Urinary bladder (tissue), 4 donors: Measurements from ENCODE around the gene QKI. TPM values are rescaled to one million over a fixed set of nuclear protein-coding genes. Genes with fewer than 3 reads are reported as not detected.

ENCODE experiments used
- DNase-seq: peaks from one replicate; pipeline ENCODE4 v3.0.0-alpha.2; 2015; ENCODE audit errors: extremely low spot score
- H3K27ac ChIP-seq: one replicate; pipeline ENCODE4 v1.5.1; 2013; ENCODE audit warnings: low read depth, mild to moderate bottlenecking, moderate library complexity
- H3K36me3 ChIP-seq: one replicate; pipeline ENCODE4 v1.6.1; 2013; ENCODE audit warnings: mild to moderate bottlenecking, moderate library complexity; ENCODE audit not compliant: insufficient read depth
- H3K4me1 ChIP-seq: one replicate; pipeline ENCODE4 v1.6.1; 2013; ENCODE audit warnings: mild to moderate bottlenecking, moderate library complexity; ENCODE audit not compliant: insufficient read depth
- H3K4me3 ChIP-seq: one replicate; pipeline ENCODE4 v1.5.1; 2013; ENCODE audit warnings: low read depth, low read length
- WGBS: extraction: QIAGEN DNeasy Blood & Tissue Kit; methylation state at CpG from one replicate; pipeline ENCODE4 v1.1.7; 2013; 5-methylcytosine and 5-hydroxymethylcytosine counted together
- polyA plus RNA-seq: library from polyadenylated mRNA; stranded (reverse); fragments of 200-250 nt; gene quantifications from one replicate; pipeline ENCODE4 v1.2.3, GENCODE V29; 2013
- total RNA-seq: library from RNA; depleted of rRNA; stranded (reverse); fragments of >200 nt; gene quantifications from one replicate; pipeline ENCODE4 v1.2.3, GENCODE V29; 2014
- donor health status: healthy with polysubstance abuse.
- donor health status: healthy.

The QKI gene
- total and polyA plus RNA-seq, 2 donors: 72.2 to 185 TPM

- 68% methylated on average over 4 of the region's 4 CpGs for WGBS
- Histone ChIP-seq H3K4me1 (no peaks in the 10 kb centered on the region), H3K27ac (no peak overlapping the region), H3K36me3 (no peaks in the 10 kb centered on the region), H3K4me3 (no peak overlapping the region)
- DNase-seq: no peak
These were observed 17.2 kb upstream of the QKI start for GRCh38 chr6:163397326-163397725.

GRCh38 chr6:163398115-163398514 is 16.4 kb upstream of the QKI start:
- Histone ChIP-seq H3K4me1 (no peaks in the 10 kb centered on the region), H3K36me3 (no peaks in the 10 kb centered on the region), H3K27ac (no peak overlapping the region), H3K4me3 (no peak overlapping the region)
- whole genome bisulfite sequencing: 82% methylated on average over 2 of the region's 2 CpGs
- DNase-seq: no peak

GRCh38 chr6:163398815-163399214 is 15.7 kb upstream of the QKI start:
- H3K36me3 ChIP-seq: no peaks in the 10 kb centered on the region
- DNase-seq: no peak
- H3K27ac ChIP-seq: no peak overlapping the region
- H3K4me1 ChIP-seq: no peaks in the 10 kb centered on the region
- no peak overlapping the region for H3K4me3 ChIP-seq
- 77% methylated on average over 9 of the region's 9 CpGs for WGBS

- no peaks in the 10 kb centered on the region for H3K36me3 ChIP-seq
- no peak overlapping the region for H3K4me3 ChIP-seq
- DNase-seq: no peak
- no peaks in the 10 kb centered on the region for H3K4me1 ChIP-seq
- no peak overlapping the region for H3K27ac ChIP-seq
- 96% methylated on average over 2 of the region's 2 CpGs for WGBS
These were observed 14.0 kb upstream of the QKI start for GRCh38 chr6:163400509-163400908.

- H3K4me1 ChIP-seq: no peaks in the 10 kb centered on the region
- DNase-seq: no peak
- no peaks in the 10 kb centered on the region for H3K36me3 ChIP-seq
- no peak overlapping the region for H3K4me3 ChIP-seq
- 96% methylated on average over 14 of the region's 14 CpGs for WGBS
- H3K27ac ChIP-seq: no peak overlapping the region
These were observed 13.3 kb upstream of the QKI start for GRCh38 chr6:163401039-163401885.

- Histone ChIP-seq H3K27ac (no peak overlapping the region), H3K4me3 (no peak overlapping the region), H3K36me3 (no peaks in the 10 kb centered on the region), H3K4me1 (no peaks in the 10 kb centered on the region)
- WGBS: 88% methylated on average over 7 of the region's 7 CpGs
- DNase-seq: no peak
These were observed 11.9 kb upstream of the QKI start for GRCh38 chr6:163402616-163403015.

GRCh38 chr6:163404825-163405265 is 9.7 kb upstream of the QKI start:
- DNase-seq: no peak
- H3K36me3 ChIP-seq: no peaks in the 10 kb centered on the region
- 84% methylated on average over 10 of the region's 10 CpGs for WGBS
- no peak overlapping the region for H3K4me3 ChIP-seq
- no peak overlapping the region for H3K27ac ChIP-seq
- no peaks in the 10 kb centered on the region for H3K4me1 ChIP-seq

GRCh38 chr6:163405412-163406309 is 8.9 kb upstream of the QKI start:
- 42% methylated on average over 18 of the region's 18 CpGs for WGBS
- no peaks in the 10 kb centered on the region for H3K36me3 ChIP-seq
- no peaks in the 10 kb centered on the region for H3K4me1 ChIP-seq
- no peak for DNase-seq
- peak overlapping the region; percentile 16 for H3K4me3 ChIP-seq
- H3K27ac ChIP-seq: peak overlapping the region; percentile 81

GRCh38 chr6:163406366-163406765 is 8.2 kb upstream of the QKI start:
- Histone ChIP-seq H3K4me1 (no peaks in the 10 kb centered on the region), H3K4me3 (peak overlapping the region; percentile 16), H3K27ac (peak overlapping the region; percentile 81), H3K36me3 (no peaks in the 10 kb centered on the region)
- no peak for DNase-seq
- 60% methylated on average over 1 of the region's 1 CpG for WGBS

GRCh38 chr6:163406830-163407229 is 7.7 kb upstream of the QKI start:
- DNase-seq: no peak
- 92% methylated on average over 2 of the region's 2 CpGs for WGBS
- no peak overlapping the region for H3K27ac ChIP-seq

GRCh38 chr6:163408352-163408991 is 6.0 kb upstream of the QKI start:
- no peak overlapping the region for H3K4me3 ChIP-seq
- WGBS: 91% methylated on average over 9 of the region's 9 CpGs
- no peak overlapping the region for H3K27ac ChIP-seq
- DNase-seq: no peak
- no peaks in the 10 kb centered on the region for H3K36me3 ChIP-seq
- no peaks in the 10 kb centered on the region for H3K4me1 ChIP-seq

More at GRCh38 chr6:163406830-163407229, 7.7 kb upstream of the QKI start:
- Histone ChIP-seq H3K36me3 (no peaks in the 10 kb centered on the region), H3K4me1 (no peaks in the 10 kb centered on the region), H3K4me3 (no peak overlapping the region)

- DNase-seq: no peak
- Histone ChIP-seq H3K36me3 (no peaks in the 10 kb centered on the region), H3K4me3 (no peak overlapping the region), H3K27ac (no peak overlapping the region), H3K4me1 (no peaks in the 10 kb centered on the region)
- WGBS: 90% methylated on average over 12 of the region's 12 CpGs
These were observed 4.8 kb upstream of the QKI start for GRCh38 chr6:163409712-163410111.

GRCh38 chr6:163412341-163412740 is 2.2 kb upstream of the QKI start:
- H3K4me3 ChIP-seq: peak overlapping the region; percentile 93
- no peaks in the 10 kb centered on the region for H3K36me3 ChIP-seq
- H3K27ac ChIP-seq: no peak overlapping the region
- WGBS: 28% methylated on average over 1 of the region's 1 CpG
- no peaks in the 10 kb centered on the region for H3K4me1 ChIP-seq
- DNase-seq: no peak
